Measurements from ENCODE around the gene CUL3. TPM values are rescaled to one million over a fixed set of nuclear protein-coding genes. Genes with fewer than 3 reads are reported as not detected.

The CUL3 gene
- total RNA-seq, 1 experiment from 2014 or later, result 104 TPM

- Histone ChIP-seq H3K4me1 (ENCODE audit: control insufficient read depth, insufficient read depth, low read length) (no peaks in the 10 kb centered on the region), H3K4me3 (ENCODE audit: low read depth in 2 of 2, low read length in 2 of 2) (no peak overlapping the region), H3K9me3 (ENCODE audit: control insufficient read depth, insufficient read depth, low read depth, low read length) (no peaks in the 10 kb centered on the region), H3K27me3 (ENCODE audit: control insufficient read depth, insufficient read depth, low read length) (no peaks in the 10 kb centered on the region), H3K27ac (ENCODE audit: low read length) (no peak overlapping the region), H3K36me3 (ENCODE audit: control insufficient read depth, insufficient read depth, low read length) (no peaks in the 10 kb centered on the region)
- TF ChIP-seq SIN3A (IDR thresholded peaks at IDR 0.05; ENCODE audit: borderline replicate concordance, insufficient read depth, low read depth, low read length), result no peak
- no peak for TF ChIP-seq REST (IDR thresholded peaks at IDR 0.05; ENCODE audit: insufficient read depth in 1 of 2, low read depth in 2 of 2, low read length in 1 of 2)
- TF ChIP-seq CTCF (IDR thresholded peaks at IDR 0.05), result no peak
- TF ChIP-seq TCF7L2 (IDR thresholded peaks at IDR 0.05; ENCODE audit: low read depth, low read length), result no peak
- no peak for TF ChIP-seq POLR2AphosphoS5 (IDR thresholded peaks at IDR 0.05; ENCODE audit: low read depth, low read length)
- intact Hi-C loops (cut with micrococcal nuclease; ENCODE audit: unreplicated experiment) (no loop called here), in situ Hi-C loops (cut with HindIII; ENCODE audit: low pct_unique_long_range_greater_than_20kb, low sequenced_read_pairs) (no loop called here)
- BruUV-seq (replicated peaks), result no TSS peak
- DNase-seq (ENCODE audit: low read depth, low spot score) (no peak), ATAC-seq (no peak)
- ChIA-PET CTCF (no interaction called here), POLR2A (interaction anchor here (0.6 kb wide), 1 partner anchor 260 kb away, joined by 3 read pairs; no protein-coding TSS in a partner anchor)
Observed at GRCh38 chr2:224601923-224602322, 16.8 kb upstream of the CUL3 start.

- H3K4me3 ChIP-seq (ENCODE audit: low read depth in 2 of 2, low read length in 2 of 2), result no peak overlapping the region
- no peak for DNase-seq (ENCODE audit: low read depth, low spot score)
Observed at GRCh38 chr2:224598678-224599077, 13.5 kb upstream of the CUL3 start.

More at GRCh38 chr2:224598678-224599077, 13.5 kb upstream of the CUL3 start:
- H3K27ac ChIP-seq (ENCODE audit: low read length), result no peak overlapping the region
- intact Hi-C loops (cut with micrococcal nuclease; ENCODE audit: unreplicated experiment), result no loop called here
- H3K9me3 ChIP-seq (ENCODE audit: control insufficient read depth, insufficient read depth, low read depth, low read length), result no peaks in the 10 kb centered on the region
- no peak for TF ChIP-seq CTCF (IDR thresholded peaks at IDR 0.05)
- no peak for TF ChIP-seq REST (IDR thresholded peaks at IDR 0.05; ENCODE audit: insufficient read depth in 1 of 2, low read depth in 2 of 2, low read length in 1 of 2)
- TF ChIP-seq TCF7L2 (IDR thresholded peaks at IDR 0.05; ENCODE audit: low read depth, low read length), result no peak
- TF ChIP-seq POLR2AphosphoS5 (IDR thresholded peaks at IDR 0.05; ENCODE audit: low read depth, low read length), result no peak
- TF ChIP-seq SIN3A (IDR thresholded peaks at IDR 0.05; ENCODE audit: borderline replicate concordance, insufficient read depth, low read depth, low read length), result no peak
- ATAC-seq, result no peak
- ChIA-PET CTCF (no interaction called here), POLR2A (no interaction called here)
- H3K36me3 ChIP-seq (ENCODE audit: control insufficient read depth, insufficient read depth, low read length), result no peaks in the 10 kb centered on the region
- no peaks in the 10 kb centered on the region for H3K4me1 ChIP-seq (ENCODE audit: control insufficient read depth, insufficient read depth, low read length)
- H3K27me3 ChIP-seq (ENCODE audit: control insufficient read depth, insufficient read depth, low read length), result no peaks in the 10 kb centered on the region
- no TSS peak for BruUV-seq (replicated peaks)
- in situ Hi-C loops (cut with HindIII; ENCODE audit: low pct_unique_long_range_greater_than_20kb, low sequenced_read_pairs), result no loop called here
